ENCODE results near the gene URB2. TPM values are rescaled to one million over a fixed set of nuclear protein-coding genes. Genes with fewer than 3 reads are reported as not detected.

Gene URB2
- total and polyA plus RNA-seq, 7 experiments from 2014 or later, result 5.6 to 18.2 (median 10.3) TPM

DNA sequence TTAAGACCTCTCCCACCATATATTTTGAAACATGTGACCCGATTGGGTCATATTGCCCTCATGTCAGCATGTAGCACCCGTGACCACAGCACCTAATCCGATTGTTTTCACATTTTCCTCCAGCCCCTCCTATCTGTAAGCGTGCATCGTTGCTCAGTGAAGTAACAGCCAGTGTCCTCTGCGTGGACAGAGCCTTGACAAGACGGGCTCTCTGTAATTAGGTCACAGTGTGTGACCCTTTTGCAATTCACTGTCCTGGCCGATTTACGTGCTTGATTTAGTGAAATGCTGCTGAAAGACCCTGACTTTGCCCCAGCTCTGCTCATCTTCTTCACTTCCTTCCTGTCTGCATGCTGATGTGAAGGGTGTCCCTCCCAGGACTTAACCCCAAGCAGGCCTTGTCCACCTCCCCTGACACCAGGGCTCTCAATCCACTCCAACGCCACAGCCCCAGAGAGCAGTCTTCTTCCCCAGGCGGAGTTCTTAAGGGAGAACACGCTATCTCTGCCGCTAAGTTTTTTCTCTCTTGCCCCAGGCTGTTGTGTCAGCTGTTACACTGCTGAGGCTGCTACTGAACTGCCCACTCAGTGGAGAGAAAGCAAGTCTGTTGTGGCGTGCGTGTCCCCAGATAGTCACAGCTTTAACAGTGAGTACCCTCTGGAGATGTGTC, 19.4 kb downstream of the URB2 start:
- Mint-ChIP-seq H3K27me3 (no peaks in the 10 kb centered on the region), H3K4me1 (peaks cover under 1 to 10% (median 3%) of the 10 kb centered on the region in 7 donors), H3K27ac (peak overlapping the region in 2 of 9 donors; percentile 9 to 50), H3K9me3 (no peaks in the 10 kb centered on the region), H3K36me3 (peaks cover 12 to 44% (median 18%) of the 10 kb centered on the region in 5 donors), H3K4me3 (no peak overlapping the region)
- no peak for ATAC-seq
- ChIA-PET CTCF (interaction anchor here (1.1 kb wide), 1 partner anchor 16 kb away, joined by 4 read pairs; no protein-coding TSS in a partner anchor), POLR2A (no interaction called here)
- Histone ChIP-seq H3K36me3 (ENCODE audit: control insufficient read depth in 2 of 3, insufficient read depth in 3 of 3, low read length in 3 of 3) (peaks cover 8 to 82% (median 13%) of the 10 kb centered on the region in 3 experiments), H3K27me3 (ENCODE audit: control insufficient read depth in 2 of 2, insufficient read depth in 2 of 2, low read length in 2 of 2) (no peaks in the 10 kb centered on the region), H3K27ac (ENCODE audit: low read depth, low read length) (no peak overlapping the region), H3K9me3 (ENCODE audit: control insufficient read depth in 2 of 3, low read length in 3 of 3) (no peaks in the 10 kb centered on the region), H3K4me1 (ENCODE audit: control insufficient read depth in 2 of 2, insufficient read depth in 2 of 2, low read length in 2 of 2) (no peaks in the 10 kb centered on the region), H3K4me3 (ENCODE audit: low read length) (no peak overlapping the region)
- DNase-seq, result no peak
- intact Hi-C loops (cut with micrococcal nuclease), result no loop called here

DNA sequence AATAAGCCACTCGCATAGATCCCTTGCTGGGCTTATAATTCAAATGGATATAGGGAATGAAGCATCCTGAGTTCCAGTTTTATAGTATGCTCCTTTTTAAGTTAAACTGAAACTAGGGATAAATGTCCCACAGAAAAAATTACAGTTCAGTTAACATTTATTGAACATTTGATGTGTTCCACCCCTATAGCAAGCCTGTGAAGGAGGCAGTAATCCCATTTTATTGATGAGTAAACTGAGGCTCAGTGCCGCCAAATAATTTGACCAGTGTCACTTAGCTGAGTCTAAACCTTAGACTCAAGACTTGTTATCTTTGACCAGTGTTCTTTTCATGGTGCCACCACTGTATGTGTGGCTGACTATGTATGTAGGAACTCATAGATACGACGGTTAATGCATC, 22.4 kb downstream of the URB2 start:
- Mint-ChIP-seq H3K9me3 (no peaks in the 10 kb centered on the region), H3K36me3 (peaks cover 14 to 54% (median 18%) of the 10 kb centered on the region in 5 donors), H3K4me1 (peaks cover 0 to 7% (median 0%) of the 10 kb centered on the region in 7 donors), H3K4me3 (no peak overlapping the region), H3K27me3 (no peaks in the 10 kb centered on the region), H3K27ac (no peak overlapping the region)
- no peaks in the 10 kb centered on the region for H3K4me1 ChIP-seq (ENCODE audit: control insufficient read depth in 2 of 2, insufficient read depth in 2 of 2, low read length in 2 of 2)
- POLR2A ChIA-PET, result no interaction called here
- CTCF ChIA-PET, result no interaction called here
- H3K4me3 ChIP-seq (ENCODE audit: low read length), result no peak overlapping the region
- intact Hi-C loops (cut with micrococcal nuclease), result no loop called here
- no peak overlapping the region for H3K27ac ChIP-seq (ENCODE audit: low read depth, low read length)
- H3K27me3 ChIP-seq (ENCODE audit: control insufficient read depth in 2 of 2, insufficient read depth in 2 of 2, low read length in 2 of 2), result no peaks in the 10 kb centered on the region
- no peaks in the 10 kb centered on the region for H3K9me3 ChIP-seq (ENCODE audit: control insufficient read depth in 2 of 3, low read length in 3 of 3)
- peaks cover 8 to 90% (median 13%) of the 10 kb centered on the region in 3 experiments for H3K36me3 ChIP-seq (ENCODE audit: control insufficient read depth in 2 of 3, insufficient read depth in 3 of 3, low read length in 3 of 3)
- DNase-seq (no peak), ATAC-seq (no peak)

DNA sequence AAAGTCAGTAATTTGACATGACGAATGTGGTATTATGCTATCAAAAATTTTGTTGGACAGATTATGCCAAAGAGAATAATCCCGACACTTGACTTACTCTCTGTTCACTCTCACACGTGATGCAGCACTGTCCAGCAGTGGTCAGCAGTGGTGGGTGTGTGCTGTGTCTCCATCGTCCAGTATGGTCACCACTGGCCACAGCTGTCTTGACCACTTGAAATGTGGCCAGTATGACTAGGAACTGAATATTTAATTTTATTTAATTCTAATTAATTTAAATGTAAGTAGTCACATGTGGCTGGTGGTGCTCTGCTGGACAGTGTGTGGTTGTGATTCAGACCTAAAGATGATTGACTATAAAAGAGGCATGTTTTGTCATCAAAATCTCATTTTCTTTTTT, 24.0 kb downstream of the URB2 start:
- no peaks in the 10 kb centered on the region for H3K9me3 Mint-ChIP-seq
- POLR2A ChIA-PET, result no interaction called here
- no peak overlapping the region for H3K27ac Mint-ChIP-seq
- intact Hi-C loops (cut with micrococcal nuclease), result no loop called here
- peaks cover 0 to 6% (median 0%) of the 10 kb centered on the region in 7 donors for H3K4me1 Mint-ChIP-seq
- no peaks in the 10 kb centered on the region for H3K27me3 ChIP-seq (ENCODE audit: control insufficient read depth in 2 of 2, insufficient read depth in 2 of 2, low read length in 2 of 2)
- CTCF ChIA-PET, result interaction anchor here (0.6 kb wide), 1 partner anchor 499 kb away, joined by 3 read pairs; no protein-coding TSS in a partner anchor
- H3K36me3 ChIP-seq (ENCODE audit: control insufficient read depth in 2 of 3, insufficient read depth in 3 of 3, low read length in 3 of 3), result peaks cover 8 to 88% (median 13%) of the 10 kb centered on the region in 3 experiments
- DNase-seq (no peak), ATAC-seq (no peak)
- H3K27ac ChIP-seq (ENCODE audit: low read depth, low read length), result no peak overlapping the region
- peaks cover 14 to 52% (median 18%) of the 10 kb centered on the region in 5 donors for H3K36me3 Mint-ChIP-seq
- no peaks in the 10 kb centered on the region for H3K27me3 Mint-ChIP-seq
- H3K4me1 ChIP-seq (ENCODE audit: control insufficient read depth in 2 of 2, insufficient read depth in 2 of 2, low read length in 2 of 2), result no peaks in the 10 kb centered on the region
- no peak overlapping the region for H3K4me3 ChIP-seq (ENCODE audit: low read length)
- H3K4me3 Mint-ChIP-seq, result no peak overlapping the region
- no peaks in the 10 kb centered on the region for H3K9me3 ChIP-seq (ENCODE audit: control insufficient read depth in 2 of 3, low read length in 3 of 3)

- Histone ChIP-seq H3K36me3 (ENCODE audit: control insufficient read depth in 2 of 3, insufficient read depth in 3 of 3, low read length in 3 of 3) (peaks cover 8 to 83% (median 13%) of the 10 kb centered on the region in 3 experiments), H3K27ac (ENCODE audit: low read depth, low read length) (no peak overlapping the region), H3K4me3 (ENCODE audit: low read length) (no peak overlapping the region), H3K9me3 (ENCODE audit: control insufficient read depth in 2 of 3, low read length in 3 of 3) (no peaks in the 10 kb centered on the region), H3K4me1 (ENCODE audit: control insufficient read depth in 2 of 2, insufficient read depth in 2 of 2, low read length in 2 of 2) (no peaks in the 10 kb centered on the region), H3K27me3 (ENCODE audit: control insufficient read depth in 2 of 2, insufficient read depth in 2 of 2, low read length in 2 of 2) (no peaks in the 10 kb centered on the region)
- H3K27ac Mint-ChIP-seq, result no peak overlapping the region
- no peak for ATAC-seq
- H3K9me3 Mint-ChIP-seq, result no peaks in the 10 kb centered on the region
- DNase-seq, result no peak
- H3K36me3 Mint-ChIP-seq, result peaks cover 7 to 44% (median 9%) of the 10 kb centered on the region in 5 donors
- POLR2A ChIA-PET, result interaction anchor here (0.6 kb wide), 1 partner anchor 76 kb away, joined by 3 read pairs; no protein-coding TSS in a partner anchor
- no peak overlapping the region for H3K4me3 Mint-ChIP-seq
- intact Hi-C loops (cut with micrococcal nuclease), result no loop called here
- CTCF ChIA-PET, result no interaction called here
- no peaks in the 10 kb centered on the region for H3K4me1 Mint-ChIP-seq
- H3K27me3 Mint-ChIP-seq, result no peaks in the 10 kb centered on the region
Measured at GRCh38 chr1:229651546-229651945, 25.5 kb downstream of the URB2 start.

DNA sequence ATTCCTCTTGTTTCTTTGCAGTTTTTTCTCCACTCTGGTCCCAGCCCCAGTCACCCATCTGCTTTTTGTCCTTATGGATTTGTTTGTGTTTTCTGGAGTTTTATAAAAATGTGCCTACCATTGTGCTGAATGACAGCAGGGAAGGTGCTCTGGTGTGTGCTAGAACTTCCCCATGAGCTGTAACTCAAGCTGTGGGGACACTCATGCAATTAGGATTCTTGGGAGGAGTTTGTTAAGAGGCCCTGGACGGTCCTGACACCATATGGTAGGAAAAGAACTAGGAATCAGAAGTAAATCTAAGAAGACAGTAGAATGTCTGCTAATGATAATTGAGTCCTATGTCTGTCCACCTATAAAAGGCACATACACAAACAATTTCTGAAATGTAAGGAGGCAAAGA, 27.4 kb downstream of the URB2 start:
- H3K9me3 Mint-ChIP-seq, result no peaks in the 10 kb centered on the region
- ChIA-PET CTCF (no interaction called here), POLR2A (no interaction called here)
- H3K36me3 Mint-ChIP-seq, result peaks cover 5 to 39% (median 11%) of the 10 kb centered on the region in 5 donors
- H3K27me3 Mint-ChIP-seq, result no peaks in the 10 kb centered on the region
- peak overlapping the region in 2 of 9 donors; percentile 43 to 57 for H3K27ac Mint-ChIP-seq
- Histone ChIP-seq H3K9me3 (ENCODE audit: control insufficient read depth in 2 of 3, low read length in 3 of 3) (no peaks in the 10 kb centered on the region), H3K36me3 (ENCODE audit: control insufficient read depth in 2 of 3, insufficient read depth in 3 of 3, low read length in 3 of 3) (peaks cover 0 to 79% (median 7%) of the 10 kb centered on the region in 3 experiments), H3K4me1 (ENCODE audit: control insufficient read depth in 2 of 2, insufficient read depth in 2 of 2, low read length in 2 of 2) (no peaks in the 10 kb centered on the region), H3K27ac (ENCODE audit: low read depth, low read length) (no peak overlapping the region), H3K27me3 (ENCODE audit: control insufficient read depth in 2 of 2, insufficient read depth in 2 of 2, low read length in 2 of 2) (no peaks in the 10 kb centered on the region), H3K4me3 (ENCODE audit: low read length) (no peak overlapping the region)
- ATAC-seq (no peak), DNase-seq (no peak)
- peaks cover 0 to 6% (median 0%) of the 10 kb centered on the region in 7 donors for H3K4me1 Mint-ChIP-seq
- no peak overlapping the region for H3K4me3 Mint-ChIP-seq
- intact Hi-C loops (cut with micrococcal nuclease), result no loop called here

GRCh38 chr1:229655781-229656180, 29.7 kb downstream of the URB2 start:
- no peaks in the 10 kb centered on the region for H3K9me3 Mint-ChIP-seq
- CTCF ChIA-PET, result interaction anchor here (1.4 kb wide), 1 partner anchor 511 kb away, joined by 3 read pairs; no protein-coding TSS in a partner anchor

More at GRCh38 chr1:229655781-229656180, 29.7 kb downstream of the URB2 start:
- H3K27me3 Mint-ChIP-seq, result no peaks in the 10 kb centered on the region
- H3K4me3 ChIP-seq (ENCODE audit: low read length), result no peak overlapping the region
- POLR2A ChIA-PET, result no interaction called here
- H3K27ac ChIP-seq (ENCODE audit: low read depth, low read length), result no peak overlapping the region
- H3K27ac Mint-ChIP-seq, result peak overlapping the region in 2 of 9 donors; percentile 3 to 25
- peaks cover 0 to 40% (median 12%) of the 10 kb centered on the region in 5 donors for H3K36me3 Mint-ChIP-seq
- H3K27me3 ChIP-seq (ENCODE audit: control insufficient read depth in 2 of 2, insufficient read depth in 2 of 2, low read length in 2 of 2), result no peaks in the 10 kb centered on the region
- no peak for ATAC-seq
- intact Hi-C loops (cut with micrococcal nuclease), result no loop called here
- no peaks in the 10 kb centered on the region for H3K4me1 ChIP-seq (ENCODE audit: control insufficient read depth in 2 of 2, insufficient read depth in 2 of 2, low read length in 2 of 2)
- peaks cover 0 to 66% (median 6%) of the 10 kb centered on the region in 3 experiments for H3K36me3 ChIP-seq (ENCODE audit: control insufficient read depth in 2 of 3, insufficient read depth in 3 of 3, low read length in 3 of 3)
- peaks cover 0 to 6% (median 0%) of the 10 kb centered on the region in 7 donors for H3K4me1 Mint-ChIP-seq
- no peaks in the 10 kb centered on the region for H3K9me3 ChIP-seq (ENCODE audit: control insufficient read depth in 2 of 3, low read length in 3 of 3)
- no peak overlapping the region for H3K4me3 Mint-ChIP-seq
- no peak for DNase-seq

Data from naive thymus-derived CD4-positive, alpha-beta T cell (primary cell).